ENCODE data around the gene SPTB.
A peak's percentile ranks its signal among the peaks of the same experiment; 100 is the strongest.

SPTB gene

GRCh38 chr14:64709126-64709525 lies 170.6 kb downstream of the SPTB start:
- no peak overlapping the region for H3K4me2 ChIP-seq (ENCODE audit: insufficient read depth, low read length)
- H3K9ac ChIP-seq (ENCODE audit: low read depth, low read length): no peak overlapping the region
- H2AFZ ChIP-seq (ENCODE audit: low read depth, low read length): no peak overlapping the region
- no peaks in the 10 kb centered on the region for H3K4me1 ChIP-seq (ENCODE audit: insufficient read depth, low read length)
- no peak for TF ChIP-seq CTCF (IDR thresholded peaks at IDR 0.05; ENCODE audit: borderline replicate concordance, extremely low read depth, low read length, poor library complexity, severe bottlenecking)
- TF ChIP-seq EZH2 (IDR thresholded peaks at IDR 0.05; ENCODE audit: borderline replicate concordance, low read depth, low read length, severe bottlenecking): no peak
- DNase-seq: no peak
- no peak for ATAC-seq (ENCODE audit: insufficient read depth, low read depth)
- no peaks in the 10 kb centered on the region for H3K36me3 ChIP-seq (ENCODE audit: insufficient read depth, low read length)
- H3K9me3 ChIP-seq (ENCODE audit: insufficient read depth, low read length, severe bottlenecking): peaks cover 12% of the 10 kb centered on the region
- no peak overlapping the region for H3K27ac ChIP-seq (ENCODE audit: low read length)
- peaks cover 23% of the 10 kb centered on the region for H3K27me3 ChIP-seq (ENCODE audit: insufficient read depth, low read length, poor library complexity)
- no peaks in the 10 kb centered on the region for H3K79me2 ChIP-seq (ENCODE audit: insufficient read depth, low read length)
- no peak overlapping the region for H3K4me3 ChIP-seq (ENCODE audit: low read depth in 1 of 2, low read length in 2 of 2)
- H4K20me1 ChIP-seq (ENCODE audit: insufficient read depth, low read length): no peaks in the 10 kb centered on the region

GRCh38 chr14:64708148-64709004 lies 171.3 kb downstream of the SPTB start:
- no peak overlapping the region for H3K27ac ChIP-seq (ENCODE audit: low read length)

GRCh38 chr14:64707661-64708060 lies 172.0 kb downstream of the SPTB start:
- H4K20me1 ChIP-seq (ENCODE audit: insufficient read depth, low read length): no peaks in the 10 kb centered on the region
- H3K79me2 ChIP-seq (ENCODE audit: insufficient read depth, low read length): no peaks in the 10 kb centered on the region
- ATAC-seq (ENCODE audit: insufficient read depth, low read depth): no peak
- H3K4me2 ChIP-seq (ENCODE audit: insufficient read depth, low read length): no peak overlapping the region
- H3K9ac ChIP-seq (ENCODE audit: low read depth, low read length): no peak overlapping the region
- no peak overlapping the region for H2AFZ ChIP-seq (ENCODE audit: low read depth, low read length)
- no peaks in the 10 kb centered on the region for H3K9me3 ChIP-seq (ENCODE audit: insufficient read depth, low read length, severe bottlenecking)
- H3K36me3 ChIP-seq (ENCODE audit: insufficient read depth, low read length): no peaks in the 10 kb centered on the region
- peaks cover 37% of the 10 kb centered on the region for H3K27me3 ChIP-seq (ENCODE audit: insufficient read depth, low read length, poor library complexity)
- TF ChIP-seq CTCF (IDR thresholded peaks at IDR 0.05; ENCODE audit: borderline replicate concordance, extremely low read depth, low read length, poor library complexity, severe bottlenecking): no peak
- TF ChIP-seq EZH2 (IDR thresholded peaks at IDR 0.05; ENCODE audit: borderline replicate concordance, low read depth, low read length, severe bottlenecking): no peak
- no peak overlapping the region for H3K27ac ChIP-seq (ENCODE audit: low read length)
- DNase-seq: no peak
- H3K4me3 ChIP-seq (ENCODE audit: low read depth in 1 of 2, low read length in 2 of 2): no peak overlapping the region
- H3K4me1 ChIP-seq (ENCODE audit: insufficient read depth, low read length): no peaks in the 10 kb centered on the region

More at GRCh38 chr14:64708148-64709004, 171.3 kb downstream of the SPTB start:
- Histone ChIP-seq H4K20me1 (ENCODE audit: insufficient read depth, low read length) (no peaks in the 10 kb centered on the region), H3K9ac (ENCODE audit: low read depth, low read length) (no peak overlapping the region), H3K27me3 (ENCODE audit: insufficient read depth, low read length, poor library complexity) (peaks cover 30% of the 10 kb centered on the region), H3K79me2 (ENCODE audit: insufficient read depth, low read length) (no peaks in the 10 kb centered on the region), H3K4me3 (ENCODE audit: low read depth in 1 of 2, low read length in 2 of 2) (no peak overlapping the region), H3K4me2 (ENCODE audit: insufficient read depth, low read length) (no peak overlapping the region), H3K4me1 (ENCODE audit: insufficient read depth, low read length) (no peaks in the 10 kb centered on the region), H3K9me3 (ENCODE audit: insufficient read depth, low read length, severe bottlenecking) (peaks cover 5% of the 10 kb centered on the region), H3K36me3 (ENCODE audit: insufficient read depth, low read length) (no peaks in the 10 kb centered on the region), H2AFZ (ENCODE audit: low read depth, low read length) (no peak overlapping the region)
- ATAC-seq (ENCODE audit: insufficient read depth, low read depth) (peak; percentile 60), DNase-seq (peak; percentile 26)
- TF ChIP-seq CTCF (IDR thresholded peaks at IDR 0.05; ENCODE audit: borderline replicate concordance, extremely low read depth, low read length, poor library complexity, severe bottlenecking): no peak
- TF ChIP-seq EZH2 (IDR thresholded peaks at IDR 0.05; ENCODE audit: borderline replicate concordance, low read depth, low read length, severe bottlenecking): no peak

Data from DND-41 (cell line).